ENCODE data around the gene PATJ.

- no peak for TF ChIP-seq POLR2A (IDR thresholded peaks at IDR 0.05; ENCODE audit: low read depth)
- TF ChIP-seq, protein P1, sequence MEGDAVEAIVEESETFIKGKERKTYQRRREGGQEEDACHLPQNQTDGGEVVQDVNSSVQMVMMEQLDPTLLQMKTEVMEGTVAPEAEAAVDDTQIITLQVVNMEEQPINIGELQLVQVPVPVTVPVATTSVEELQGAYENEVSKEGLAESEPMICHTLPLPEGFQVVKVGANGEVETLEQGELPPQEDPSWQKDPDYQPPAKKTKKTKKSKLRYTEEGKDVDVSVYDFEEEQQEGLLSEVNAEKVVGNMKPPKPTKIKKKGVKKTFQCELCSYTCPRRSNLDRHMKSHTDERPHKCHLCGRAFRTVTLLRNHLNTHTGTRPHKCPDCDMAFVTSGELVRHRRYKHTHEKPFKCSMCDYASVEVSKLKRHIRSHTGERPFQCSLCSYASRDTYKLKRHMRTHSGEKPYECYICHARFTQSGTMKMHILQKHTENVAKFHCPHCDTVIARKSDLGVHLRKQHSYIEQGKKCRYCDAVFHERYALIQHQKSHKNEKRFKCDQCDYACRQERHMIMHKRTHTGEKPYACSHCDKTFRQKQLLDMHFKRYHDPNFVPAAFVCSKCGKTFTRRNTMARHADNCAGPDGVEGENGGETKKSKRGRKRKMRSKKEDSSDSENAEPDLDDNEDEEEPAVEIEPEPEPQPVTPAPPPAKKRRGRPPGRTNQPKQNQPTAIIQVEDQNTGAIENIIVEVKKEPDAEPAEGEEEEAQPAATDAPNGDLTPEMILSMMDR (IDR thresholded peaks at IDR 0.05): no peak
These were observed 445.3 kb downstream of the PATJ start for GRCh38 chr1:62187548-62187947.

All from esophagus muscularis mucosa (tissue), 3 donors.